ENCODE data around the gene SCYL1.

SCYL1 gene

DNA sequence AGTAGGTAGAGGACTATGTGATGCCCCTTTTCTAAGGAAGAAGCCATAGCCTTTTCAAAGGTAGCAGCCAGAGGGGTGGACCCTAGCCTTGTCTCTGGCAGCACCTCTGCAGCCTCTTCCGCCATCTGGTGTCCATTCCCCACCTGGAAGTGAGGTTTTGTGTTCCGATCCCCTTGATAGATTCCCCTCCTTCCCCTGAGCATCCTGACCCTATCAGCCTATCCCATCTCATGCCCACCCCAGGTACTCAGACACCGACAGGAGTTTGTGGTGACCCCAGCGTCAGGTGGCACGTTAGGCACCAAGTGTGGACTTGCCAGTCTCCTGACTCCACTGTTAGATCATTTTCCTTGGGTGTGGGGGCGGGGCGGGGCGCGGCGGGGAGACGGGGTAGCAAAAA is 47.1 kb downstream of the SCYL1 start:
- Histone ChIP-seq H4K20me1 (ENCODE audit: insufficient read depth, low read length) (peaks cover 13% of the 10 kb centered on the region), H3K4me1 (ENCODE audit: low read length) (peaks cover 46% of the 10 kb centered on the region), H3K36me3 (replicated peaks; ENCODE audit: low read depth, low read length) (peaks cover 8% of the 10 kb centered on the region), H3K27ac (ENCODE audit: low read length) (peak overlapping the region; percentile 38), H3K4me2 (ENCODE audit: low read length) (peak overlapping the region; percentile 90), H3K4me3 (ENCODE audit: low read length) (peak overlapping the region; percentile 82), H3K9me3 (ENCODE audit: insufficient read depth, low read length) (no peaks in the 10 kb centered on the region), H3K27me3 (ENCODE audit: low read depth, low read length) (no peaks in the 10 kb centered on the region), H2AFZ (ENCODE audit: low read depth, low read length) (no peak overlapping the region), H3K79me2 (ENCODE audit: low read length) (peaks cover 57% of the 10 kb centered on the region), H3K9ac (ENCODE audit: low read length) (peak overlapping the region; percentile 14; the same call in 1 of the 2 replicates)
- no peak for TF ChIP-seq EZH2phosphoT487 (IDR thresholded peaks at IDR 0.05; ENCODE audit: low read depth)
- TF ChIP-seq, protein P1, sequence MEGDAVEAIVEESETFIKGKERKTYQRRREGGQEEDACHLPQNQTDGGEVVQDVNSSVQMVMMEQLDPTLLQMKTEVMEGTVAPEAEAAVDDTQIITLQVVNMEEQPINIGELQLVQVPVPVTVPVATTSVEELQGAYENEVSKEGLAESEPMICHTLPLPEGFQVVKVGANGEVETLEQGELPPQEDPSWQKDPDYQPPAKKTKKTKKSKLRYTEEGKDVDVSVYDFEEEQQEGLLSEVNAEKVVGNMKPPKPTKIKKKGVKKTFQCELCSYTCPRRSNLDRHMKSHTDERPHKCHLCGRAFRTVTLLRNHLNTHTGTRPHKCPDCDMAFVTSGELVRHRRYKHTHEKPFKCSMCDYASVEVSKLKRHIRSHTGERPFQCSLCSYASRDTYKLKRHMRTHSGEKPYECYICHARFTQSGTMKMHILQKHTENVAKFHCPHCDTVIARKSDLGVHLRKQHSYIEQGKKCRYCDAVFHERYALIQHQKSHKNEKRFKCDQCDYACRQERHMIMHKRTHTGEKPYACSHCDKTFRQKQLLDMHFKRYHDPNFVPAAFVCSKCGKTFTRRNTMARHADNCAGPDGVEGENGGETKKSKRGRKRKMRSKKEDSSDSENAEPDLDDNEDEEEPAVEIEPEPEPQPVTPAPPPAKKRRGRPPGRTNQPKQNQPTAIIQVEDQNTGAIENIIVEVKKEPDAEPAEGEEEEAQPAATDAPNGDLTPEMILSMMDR (IDR thresholded peaks at IDR 0.05; ENCODE audit: low read depth, low read length), result peak; percentile 50

DNA sequence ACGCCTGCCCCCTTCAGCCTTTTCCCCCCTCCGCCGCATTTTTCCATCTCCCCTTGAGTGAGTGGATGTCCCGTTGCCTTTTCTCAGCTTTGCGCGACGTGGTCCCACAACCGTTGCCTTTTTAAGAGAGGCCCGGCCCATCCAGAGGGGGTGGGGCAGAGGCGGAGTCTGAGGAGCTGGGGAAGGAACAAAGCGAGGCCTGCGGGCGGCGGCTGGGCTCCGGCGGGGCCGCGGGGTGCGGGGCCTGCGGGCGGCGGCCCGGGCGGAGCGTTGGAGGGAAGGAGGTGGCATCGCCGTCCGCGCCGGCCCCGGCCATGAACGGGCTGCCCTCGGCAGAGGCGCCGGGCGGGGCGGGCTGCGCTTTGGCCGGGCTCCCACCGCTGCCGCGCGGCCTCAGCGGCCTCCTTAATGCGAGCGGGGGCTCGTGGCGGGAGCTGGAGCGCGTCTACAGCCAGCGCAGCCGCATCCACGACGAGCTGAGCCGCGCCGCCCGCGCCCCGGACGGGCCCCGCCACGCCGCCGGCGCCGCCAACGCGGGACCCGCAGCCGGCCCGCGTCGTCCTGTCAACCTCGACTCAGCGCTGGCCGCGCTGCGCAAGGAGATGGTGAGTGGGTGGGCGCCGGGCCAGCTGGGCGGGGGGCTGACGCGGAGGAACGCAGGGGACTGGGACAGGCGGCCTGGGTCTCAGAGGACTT is 47.6 kb downstream of the SCYL1 start, which contains the start of gene FAM89B:
TSS of gene FAM89B (plus strand) at position 183 of the 696 bp plus-strand sequence. CDS start at position 315, 132 bp downstream.
- peaks cover 63% of the 10 kb centered on the region for H3K79me2 ChIP-seq (ENCODE audit: low read length)
- H3K4me1 ChIP-seq (ENCODE audit: low read length), result peaks cover 51% of the 10 kb centered on the region
- peak within 1 kb of the TSS; percentile 52 for H3K9ac ChIP-seq (ENCODE audit: low read length)
- H3K27me3 ChIP-seq (ENCODE audit: low read depth, low read length), result no peaks in the 10 kb centered on the region
- no peaks in the 10 kb centered on the region for H3K9me3 ChIP-seq (ENCODE audit: insufficient read depth, low read length)
- H4K20me1 ChIP-seq (ENCODE audit: insufficient read depth, low read length), result peaks cover 13% of the 10 kb centered on the region
- H3K36me3 ChIP-seq (replicated peaks; ENCODE audit: low read depth, low read length), result peaks cover 8% of the 10 kb centered on the region
- TF ChIP-seq EZH2phosphoT487 (IDR thresholded peaks at IDR 0.05; ENCODE audit: low read depth), result no peak
- TF ChIP-seq, protein P1 (IDR thresholded peaks at IDR 0.05; ENCODE audit: low read depth, low read length), result no peak
- peak within 1 kb of the TSS; percentile 82 for H3K4me3 ChIP-seq (ENCODE audit: low read length)
- no peak within 1 kb of the TSS for H2AFZ ChIP-seq (ENCODE audit: low read depth, low read length)
- peak within 1 kb of the TSS; percentile 38 for H3K27ac ChIP-seq (ENCODE audit: low read length)
- H3K4me2 ChIP-seq (ENCODE audit: low read length), result peak within 1 kb of the TSS; percentile 90

DNA sequence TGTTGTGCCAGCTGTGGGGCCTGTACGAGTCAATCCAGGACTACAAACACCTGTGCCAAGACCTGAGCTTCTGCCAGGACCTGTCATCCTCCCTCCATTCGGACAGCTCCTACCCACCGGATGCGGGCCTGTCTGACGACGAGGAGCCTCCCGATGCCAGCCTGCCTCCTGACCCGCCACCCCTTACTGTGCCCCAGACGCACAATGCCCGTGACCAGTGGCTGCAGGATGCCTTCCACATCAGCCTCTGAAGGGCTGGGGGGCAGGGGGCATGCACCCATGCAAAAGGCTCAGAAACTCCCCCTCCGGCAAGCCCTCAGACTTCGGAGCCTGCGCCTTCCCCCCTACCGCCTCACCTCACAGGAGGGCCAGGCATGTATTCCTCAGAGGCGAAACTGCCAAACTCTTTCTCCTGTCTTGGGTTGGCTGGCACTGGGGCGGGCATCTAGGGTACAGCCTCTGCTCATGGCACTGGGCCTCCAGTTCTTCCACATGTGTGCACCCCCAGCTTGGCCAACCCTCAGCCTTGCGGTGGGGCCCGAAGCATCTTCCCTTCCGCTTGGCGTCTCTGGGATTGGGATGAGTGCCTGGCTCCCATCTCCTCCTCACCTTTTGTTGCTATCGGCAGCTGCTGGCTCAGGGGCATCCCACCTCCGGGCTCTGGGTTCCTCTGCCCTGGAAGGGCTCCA is 48.7 kb downstream of the SCYL1 start:
- Histone ChIP-seq H2AFZ (ENCODE audit: low read depth, low read length) (no peak overlapping the region), H4K20me1 (ENCODE audit: insufficient read depth, low read length) (peaks cover 13% of the 10 kb centered on the region), H3K79me2 (ENCODE audit: low read length) (peaks cover 54% of the 10 kb centered on the region), H3K27me3 (ENCODE audit: low read depth, low read length) (no peaks in the 10 kb centered on the region), H3K9ac (ENCODE audit: low read length) (peak overlapping the region; percentile 52; the same call in 1 of the 2 replicates), H3K27ac (ENCODE audit: low read length) (peak overlapping the region; percentile 44), H3K4me3 (ENCODE audit: low read length) (peak overlapping the region; percentile 82), H3K9me3 (ENCODE audit: insufficient read depth, low read length) (no peaks in the 10 kb centered on the region), H3K4me1 (ENCODE audit: low read length) (peaks cover 55% of the 10 kb centered on the region), H3K36me3 (replicated peaks; ENCODE audit: low read depth, low read length) (peaks cover 3% of the 10 kb centered on the region), H3K4me2 (ENCODE audit: low read length) (peak overlapping the region; percentile 90)
- TF ChIP-seq, protein P1 (IDR thresholded peaks at IDR 0.05; ENCODE audit: low read depth, low read length), result no peak
- TF ChIP-seq EZH2phosphoT487 (IDR thresholded peaks at IDR 0.05; ENCODE audit: low read depth), result no peak

Data from OCI-LY3 (cell line).